NB4 (cell line): Measurements from ENCODE around the gene SLC38A4.

Experiments used
- DNase-seq: peaks from one replicate; pipeline ENCODE4 v3.0.0; 2010; ENCODE audit warnings: low read depth
- H3K4me3 ChIP-seq: one replicate; pipeline ENCODE4 v1.5.1; 2011; ENCODE audit warnings: mild to moderate bottlenecking, low read depth, low read length, moderate library complexity
- CTCF ChIP-seq: IDR thresholded peaks from one replicate; pipeline ENCODE4 v1.5.1; 2012; ENCODE audit warnings: low read depth, low read length
- MAX ChIP-seq: IDR thresholded peaks from 2 replicates; pipeline ENCODE4 v1.6.1; 2011; ENCODE audit warnings: low read depth, low read length
- MYC ChIP-seq: IDR thresholded peaks from 2 replicates; pipeline ENCODE4 v1.6.1; 2011; ENCODE audit warnings: low read depth, low read length
- POLR2A ChIP-seq: IDR thresholded peaks from 2 replicates; pipeline ENCODE4 v1.6.1; 2011; ENCODE audit warnings: mild to moderate bottlenecking; ENCODE audit not compliant: insufficient read length; ENCODE audit errors: extremely low read depth

The SLC38A4 gene

GRCh38 chr12:46723629-46724419, 102.0 kb downstream of the SLC38A4 start:
- TF ChIP-seq CTCF (no peak), MAX (no peak), MYC (no peak), POLR2A (no peak)
- no peak for DNase-seq
- no peak overlapping the region for H3K4me3 ChIP-seq

- H3K4me3 ChIP-seq, result no peak overlapping the region
- DNase-seq, result no peak
- TF ChIP-seq MAX (no peak), MYC (no peak), CTCF (no peak), POLR2A (no peak)
These were observed 103.2 kb downstream of the SLC38A4 start for GRCh38 chr12:46722394-46723185.

GRCh38 chr12:46718495-46718894, 107.3 kb downstream of the SLC38A4 start:
- DNase-seq, result no peak
- TF ChIP-seq POLR2A, result no peak
- no peak for TF ChIP-seq MYC
- no peak for TF ChIP-seq MAX
- TF ChIP-seq CTCF, result no peak
- H3K4me3 ChIP-seq, result no peak overlapping the region

GRCh38 chr12:46717868-46718267, 107.9 kb downstream of the SLC38A4 start:
- no peak for DNase-seq
- TF ChIP-seq CTCF (no peak), POLR2A (no peak), MYC (no peak), MAX (no peak)
- no peak overlapping the region for H3K4me3 ChIP-seq

- TF ChIP-seq MAX, result no peak
- no peak for TF ChIP-seq MYC
- no peak for TF ChIP-seq POLR2A
- no peak for TF ChIP-seq CTCF
- no peak overlapping the region for H3K4me3 ChIP-seq
- no peak for DNase-seq
These were observed 108.6 kb downstream of the SLC38A4 start for GRCh38 chr12:46717159-46717558.
